Measurements from ENCODE around the gene EGLN2.
A peak's percentile ranks its signal among the peaks of the same experiment; 100 is the strongest.
"Not testable (repeated sequence)": the region's sequence is repeated elsewhere in the genome, so short reads cannot be mapped to it uniquely, and the experiment has no call there.

Gene EGLN2

GRCh38 chr19:40776932-40777644 is 21.9 kb upstream of the EGLN2 start:
- DNase-seq, result peak; percentile 92

- DNase-seq, result no peak
Measured at GRCh38 chr19:40777645-40777936, 21.4 kb upstream of the EGLN2 start.

- peak; percentile 100 for DNase-seq
Measured at GRCh38 chr19:40777937-40778705, 20.9 kb upstream of the EGLN2 start, which contains the start of gene RAB4B. RAB4B (plus strand) TSS chr19:40778247; CDS start chr19:40778376, 129 bp downstream.

- no peak for DNase-seq
Measured at GRCh38 chr19:40778706-40779284, 20.2 kb upstream of the EGLN2 start.

- DNase-seq, result no peak
Measured at GRCh38 chr19:40780582-40780981, 18.4 kb upstream of the EGLN2 start.

- no peak for DNase-seq
Measured at GRCh38 chr19:40781140-40781539, 17.9 kb upstream of the EGLN2 start.

GRCh38 chr19:40783711-40784110 is 15.3 kb upstream of the EGLN2 start:
- DNase-seq, result no peak

- not testable (repeated sequence) for DNase-seq
Measured at GRCh38 chr19:40784146-40784545, 14.8 kb upstream of the EGLN2 start.

- no peak for DNase-seq
Measured at GRCh38 chr19:40785526-40785925, 13.5 kb upstream of the EGLN2 start.

GRCh38 chr19:40786060-40787037 is 12.6 kb upstream of the EGLN2 start:
- no peak for DNase-seq

GRCh38 chr19:40791349-40791748 is 7.6 kb upstream of the EGLN2 start:
- no peak for DNase-seq

GRCh38 chr19:40791996-40792395 is 7.0 kb upstream of the EGLN2 start:
- no peak for DNase-seq

- no peak for DNase-seq
Measured at GRCh38 chr19:40797166-40797962, 1.6 kb upstream of the EGLN2 start.

GRCh38 chr19:40797963-40798682 is 868 bp upstream of the EGLN2 start:
- peak; percentile 68 for DNase-seq

GRCh38 chr19:40799558-40800338 is 757 bp downstream of the EGLN2 start:
- peak; percentile 72 for DNase-seq

- no peak for DNase-seq
Measured at GRCh38 chr19:40800339-40800996, 1.5 kb downstream of the EGLN2 start.

- no peak for DNase-seq
Measured at GRCh38 chr19:40800997-40801377, 2.0 kb downstream of the EGLN2 start.

GRCh38 chr19:40801426-40802299 is 2.7 kb downstream of the EGLN2 start:
- DNase-seq, result no peak
